CD4-positive, alpha-beta T cell treated with Interleukin-6 at 100 ng/mL for 8 hours (primary cell): ENCODE data around the gene NPNT.
"Not testable (repeated sequence)": the region's sequence is repeated elsewhere in the genome, so short reads cannot be mapped to it uniquely, and the experiment has no call there.

Experiments
- DNase-seq: peaks from one replicate; pipeline ENCODE4 v3.0.0-alpha.2; 2020; ENCODE audit warnings: mixed read lengths, low spot score

The NPNT gene, protein sequence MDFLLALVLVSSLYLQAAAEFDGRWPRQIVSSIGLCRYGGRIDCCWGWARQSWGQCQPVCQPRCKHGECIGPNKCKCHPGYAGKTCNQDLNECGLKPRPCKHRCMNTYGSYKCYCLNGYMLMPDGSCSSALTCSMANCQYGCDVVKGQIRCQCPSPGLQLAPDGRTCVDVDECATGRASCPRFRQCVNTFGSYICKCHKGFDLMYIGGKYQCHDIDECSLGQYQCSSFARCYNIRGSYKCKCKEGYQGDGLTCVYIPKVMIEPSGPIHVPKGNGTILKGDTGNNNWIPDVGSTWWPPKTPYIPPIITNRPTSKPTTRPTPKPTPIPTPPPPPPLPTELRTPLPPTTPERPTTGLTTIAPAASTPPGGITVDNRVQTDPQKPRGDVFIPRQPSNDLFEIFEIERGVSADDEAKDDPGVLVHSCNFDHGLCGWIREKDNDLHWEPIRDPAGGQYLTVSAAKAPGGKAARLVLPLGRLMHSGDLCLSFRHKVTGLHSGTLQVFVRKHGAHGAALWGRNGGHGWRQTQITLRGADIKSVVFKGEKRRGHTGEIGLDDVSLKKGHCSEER

GRCh38 chr4:105894660-105895582 lies at the start of gene NPNT:
TSS of gene NPNT (plus strand) at chr4:105895471. CDS start at chr4:105895653, 182 bp downstream.
- DNase-seq: no peak

- no peak for DNase-seq
Observed at GRCh38 chr4:105845559-105845958, 49.7 kb upstream of the NPNT start.

DNA sequence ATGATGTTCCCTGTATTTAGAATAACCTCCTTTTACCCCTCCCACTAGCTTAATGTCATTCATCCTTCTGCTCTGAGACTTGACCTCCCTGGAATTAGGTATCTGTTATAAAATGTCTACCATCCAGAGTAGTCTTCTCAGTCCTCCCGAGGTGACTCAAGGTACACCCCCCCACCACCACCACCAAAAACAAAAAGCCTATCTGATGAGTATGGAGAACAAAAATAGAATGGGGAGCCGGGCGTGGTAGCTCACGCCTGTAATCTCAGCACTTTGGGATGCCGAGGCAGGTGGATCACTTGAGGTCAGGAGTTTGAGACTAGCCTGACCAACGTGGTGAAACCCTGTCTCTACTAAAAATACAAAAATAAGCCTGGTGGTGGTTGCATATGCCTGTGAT lies 46.9 kb upstream of the NPNT start:
- not testable (repeated sequence) for DNase-seq

DNA sequence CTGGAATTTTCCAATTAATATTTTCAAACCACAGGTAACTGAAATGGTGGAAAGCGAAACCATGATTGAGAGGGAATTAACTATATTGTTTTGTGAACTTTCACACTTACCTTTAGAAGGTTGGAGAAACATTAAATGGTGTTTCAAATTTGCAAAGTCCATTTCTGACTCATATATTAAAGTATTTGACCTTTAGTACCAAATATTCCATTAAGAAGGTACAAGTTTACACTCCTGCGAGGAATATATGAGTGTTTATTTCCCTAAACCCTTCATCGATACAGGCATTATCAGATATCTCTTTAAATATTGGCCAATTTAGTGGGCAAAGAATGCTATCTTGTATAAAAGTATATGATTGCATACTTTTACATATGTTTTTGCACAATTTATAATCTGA lies 44.1 kb upstream of the NPNT start:
- DNase-seq: no peak

DNA sequence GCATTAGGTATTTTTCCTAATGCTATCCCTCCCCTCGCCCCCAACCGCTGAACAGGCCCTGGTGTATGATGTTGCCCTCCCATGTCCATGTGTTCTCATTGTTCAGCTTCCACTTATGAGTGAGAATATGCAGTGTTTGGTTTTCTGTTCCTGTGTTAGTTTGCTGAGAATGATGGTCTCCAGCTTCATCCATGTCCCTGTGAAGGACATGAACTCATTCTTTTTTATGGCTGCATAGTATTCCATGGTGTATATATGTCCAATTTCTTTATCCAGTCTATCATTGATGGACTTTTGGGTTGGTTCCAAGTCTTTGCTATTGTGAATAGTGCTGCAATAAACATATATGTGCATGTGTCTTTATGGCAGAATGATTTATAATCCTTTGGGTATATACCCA lies 43.0 kb upstream of the NPNT start:
- not testable (repeated sequence) for DNase-seq

DNA sequence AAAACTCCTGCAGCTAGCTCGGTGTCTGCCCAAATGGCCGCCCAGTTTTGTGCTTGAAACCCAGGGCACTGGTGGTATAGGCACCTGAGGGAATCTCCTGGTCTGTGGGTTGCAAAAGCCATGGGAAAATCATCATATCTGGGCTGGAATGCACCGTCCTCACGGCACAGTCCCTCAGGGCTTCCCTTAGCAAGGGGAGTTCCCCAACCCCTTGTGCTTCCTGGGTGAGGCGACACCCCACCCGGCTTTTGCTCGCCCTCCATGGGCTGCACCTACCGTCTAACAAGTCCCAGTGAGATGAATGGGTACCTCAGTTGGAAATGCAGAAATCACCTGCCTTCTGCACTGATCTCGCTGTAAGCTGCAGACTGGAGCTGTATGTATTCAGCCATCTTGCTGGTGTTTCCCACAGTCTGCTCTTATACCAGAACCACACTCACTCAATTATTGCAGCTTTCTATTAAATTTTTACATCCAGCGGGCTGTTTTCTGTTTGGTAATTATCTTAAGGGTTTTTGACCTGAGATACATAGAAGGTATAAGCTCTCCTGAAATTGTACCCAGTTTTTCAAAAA lies 36.7 kb upstream of the NPNT start:
- DNase-seq: no peak

DNA sequence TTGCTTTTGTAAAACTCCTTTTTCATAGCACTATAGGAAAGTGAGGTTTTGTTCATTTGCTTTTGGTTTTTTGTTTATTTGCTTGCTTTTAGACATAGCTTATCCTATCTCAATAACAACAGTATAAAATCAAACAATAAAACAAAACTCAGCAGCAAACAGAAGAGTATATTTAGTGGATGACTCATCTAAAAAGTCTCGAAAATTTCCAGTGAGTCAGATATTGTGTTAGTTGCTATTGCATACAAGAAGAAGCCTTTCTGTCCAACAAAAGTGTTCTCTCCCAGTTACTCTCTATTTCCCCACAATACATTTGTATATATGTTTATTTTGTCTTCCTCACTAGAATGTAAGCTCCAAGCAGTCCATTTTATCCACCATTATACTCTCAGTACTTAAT lies 36.0 kb upstream of the NPNT start:
- DNase-seq: no peak

DNA sequence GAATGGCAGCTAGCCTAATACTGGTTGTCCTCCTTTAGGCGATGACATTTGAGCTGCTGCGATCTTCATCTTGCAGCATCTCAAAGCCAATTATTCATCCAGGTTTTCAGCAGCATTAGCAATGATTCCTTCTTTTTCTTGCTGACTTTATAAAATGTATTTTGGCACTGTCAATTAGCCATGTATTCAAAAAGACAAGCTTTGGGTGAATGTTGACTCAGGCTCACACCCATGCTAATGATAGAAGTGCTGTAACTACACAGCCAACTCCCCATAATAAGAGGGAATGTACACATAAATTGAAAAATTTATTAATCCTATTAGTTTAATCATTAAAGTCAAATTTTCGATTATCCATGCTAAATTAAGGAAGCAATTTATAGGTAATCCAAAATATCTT lies 24.3 kb upstream of the NPNT start:
- DNase-seq: no peak

DNA sequence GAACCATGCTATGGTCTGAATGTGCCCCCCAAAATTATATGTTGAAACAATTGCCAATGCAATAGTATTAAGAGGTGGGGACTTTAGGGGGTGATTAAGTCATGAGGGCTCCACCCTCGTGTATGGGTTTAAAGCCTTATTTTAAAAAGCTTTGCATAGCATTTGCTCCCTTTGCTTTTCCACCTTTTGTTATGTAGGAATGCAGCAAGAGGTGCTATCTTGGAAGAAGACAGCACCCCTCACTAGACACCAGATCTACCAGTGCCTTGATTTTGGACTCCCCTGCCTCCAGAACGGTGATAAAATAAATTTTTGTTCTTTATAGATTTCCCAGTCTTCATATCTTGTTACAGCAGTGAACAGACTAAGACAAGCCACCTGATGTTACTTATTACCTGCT lies 23.3 kb upstream of the NPNT start:
- no peak for DNase-seq

- no peak for DNase-seq
Observed at GRCh38 chr4:105875233-105875632, 20.0 kb upstream of the NPNT start.

DNA sequence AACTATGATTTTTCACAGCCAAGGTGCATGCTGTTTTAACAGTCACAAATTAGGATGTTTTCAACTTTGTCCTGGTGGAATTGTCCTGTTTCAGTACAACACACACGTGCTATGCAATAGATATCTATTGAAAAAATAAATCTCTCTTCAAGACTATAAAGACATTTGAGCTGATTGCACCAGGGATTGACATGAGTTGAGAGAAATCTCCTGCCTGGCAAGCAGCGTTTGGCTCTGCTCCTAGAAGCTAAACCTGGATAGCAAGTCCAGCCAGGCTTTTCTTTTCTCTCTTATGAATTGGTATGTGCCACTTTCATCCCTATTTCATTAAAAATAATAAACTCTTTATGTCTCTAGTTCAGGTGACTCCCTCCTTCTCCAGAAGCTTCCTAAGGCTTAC lies 16.6 kb upstream of the NPNT start:
- no peak for DNase-seq

- no peak for DNase-seq
Observed at GRCh38 chr4:105887508-105887907, 7.8 kb upstream of the NPNT start.

- no peak for DNase-seq
Observed at GRCh38 chr4:105895583-105896460, 551 bp downstream of the NPNT start.

DNA sequence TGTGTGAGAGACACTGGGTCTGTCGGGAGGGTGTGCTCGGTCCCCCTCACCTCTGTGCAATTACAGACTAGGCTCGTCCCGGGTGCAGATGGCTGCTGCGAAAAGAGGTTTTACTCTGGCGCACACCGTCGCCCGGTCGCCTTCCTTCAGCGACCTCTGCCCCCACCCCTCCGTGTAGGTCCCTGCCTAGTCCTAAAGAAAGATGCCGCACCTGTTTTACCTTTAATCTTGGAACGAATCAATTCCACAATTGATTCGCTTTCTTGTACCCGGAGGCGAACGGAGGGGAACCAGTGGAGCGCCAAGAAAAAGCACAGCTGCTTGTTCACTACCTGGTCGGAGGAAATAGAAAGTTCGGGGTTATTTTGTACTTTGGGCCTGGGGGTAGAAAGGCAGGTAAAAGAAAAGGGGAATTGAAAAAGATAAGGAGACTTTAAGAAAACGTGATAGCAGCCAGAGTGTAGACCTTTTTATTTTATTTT lies 1.2 kb downstream of the NPNT start:
- no peak for DNase-seq

GRCh38 chr4:105896984-105897775 lies 1.9 kb downstream of the NPNT start:
- DNase-seq: no peak

DNA sequence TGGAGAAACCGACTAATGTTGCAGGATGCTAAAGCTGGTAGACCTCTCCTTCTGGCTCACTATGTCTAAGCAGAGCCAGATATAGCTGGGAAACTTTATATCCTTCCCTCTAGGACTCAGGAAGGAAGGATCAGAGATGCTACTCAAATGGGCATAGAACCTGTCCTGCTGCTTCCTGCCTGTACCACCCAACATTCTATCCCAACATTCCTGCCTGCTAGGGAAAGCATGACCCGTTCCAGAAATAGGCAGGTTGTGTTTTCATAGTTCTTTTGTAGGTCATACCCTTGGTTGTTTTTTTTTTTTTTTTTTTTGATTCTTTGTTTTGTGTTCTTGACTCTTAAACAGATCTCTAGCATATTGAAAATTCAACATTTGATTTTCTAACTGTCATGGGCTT lies 5.3 kb downstream of the NPNT start:
- DNase-seq: no peak

GRCh38 chr4:105902550-105903262 lies 7.4 kb downstream of the NPNT start:
- no peak for DNase-seq

- no peak for DNase-seq
Observed at GRCh38 chr4:105909787-105910281, 14.6 kb downstream of the NPNT start.

GRCh38 chr4:105911426-105911825 lies 16.2 kb downstream of the NPNT start:
- DNase-seq: no peak

DNA sequence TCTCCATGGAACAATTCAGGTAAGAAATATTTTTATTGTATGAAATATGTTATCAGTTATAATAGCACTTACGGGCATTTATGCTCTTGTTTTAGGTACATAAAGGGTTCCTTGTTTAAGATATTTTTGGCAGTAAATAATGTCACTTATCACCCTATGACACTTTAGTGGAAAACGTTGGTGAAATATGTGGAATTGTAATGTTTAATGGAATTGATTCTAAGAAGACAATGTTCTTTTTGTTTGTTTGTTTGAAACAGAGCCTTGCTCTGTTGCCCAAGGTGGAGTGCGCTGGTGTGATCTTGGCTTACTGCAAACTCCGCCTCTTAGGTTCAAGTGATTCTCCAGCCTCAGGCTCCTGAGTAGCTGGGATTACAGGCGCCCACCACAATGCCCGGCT lies 17.4 kb downstream of the NPNT start:
- no peak for DNase-seq
